Natural killer cell (primary cell): ENCODE data around the gene PCGF3. TPM values are rescaled to one million over a fixed set of nuclear protein-coding genes. Genes with fewer than 3 reads are reported as not detected.

Experiments
- ATAC-seq, 3 donors: fragments of 150-1000 bp in 2 of 3; fragments of 200-7000 bp in 1 of 3; cut with Tn5 transposase; 1 replicate in 1 of 3; 2 replicates in 2 of 3; pipeline ENCODE4 v1.10.0; 2021; ENCODE audit warnings: mild to moderate bottlenecking in 2 of 3, moderate library complexity in 2 of 3
- DNase-seq, 2 donors: peaks; one replicate each; pipeline versions ENCODE4 v3.0.0 to v3.0.0-alpha.2; 2013 to 2021; ENCODE audit warnings: mixed read lengths in 1 of 2
- H3K27ac ChIP-seq: one replicate; pipeline ENCODE4 v1.5.1; 2013; ENCODE audit warnings: mild to moderate bottlenecking, low read length
- H3K27me3 ChIP-seq: one replicate; pipeline ENCODE4 v1.6.1; 2013; ENCODE audit warnings: low read length; ENCODE audit not compliant: control insufficient read depth, insufficient read depth
- H3K36me3 ChIP-seq: one replicate; pipeline ENCODE4 v1.6.1; 2013; ENCODE audit warnings: low read length; ENCODE audit not compliant: control insufficient read depth, insufficient read depth
- H3K4me1 ChIP-seq: one replicate; pipeline ENCODE4 v1.6.1; 2013; ENCODE audit warnings: low read length; ENCODE audit not compliant: control insufficient read depth, insufficient read depth
- H3K4me3 ChIP-seq: one replicate; pipeline ENCODE4 v1.5.1; 2013; ENCODE audit warnings: low read length
- H3K9me3 ChIP-seq: one replicate; pipeline ENCODE4 v1.6.1; 2013; ENCODE audit warnings: low read length; ENCODE audit not compliant: control insufficient read depth, insufficient read depth
- H3K27ac Mint-ChIP-seq, 2 donors: one replicate each; pipeline ENCODE4 v1.8.0; 2022; ENCODE audit warnings: mild to moderate bottlenecking in 2 of 2, mixed read lengths in 2 of 2, moderate library complexity in 1 of 2
- H3K27me3 Mint-ChIP-seq, 2 donors: one replicate each; pipeline ENCODE4 v1.8.0; 2022; ENCODE audit warnings: low read depth in 2 of 2, mixed read lengths in 2 of 2
- H3K36me3 Mint-ChIP-seq: one replicate; pipeline ENCODE4 v1.8.0; 2022; ENCODE audit warnings: mixed read lengths
- H3K4me1 Mint-ChIP-seq, 2 donors: one replicate each; pipeline ENCODE4 v1.8.0; 2022; ENCODE audit warnings: mixed read lengths in 2 of 2
- H3K4me3 Mint-ChIP-seq: one replicate; pipeline ENCODE4 v1.8.0; 2022; ENCODE audit warnings: mild to moderate bottlenecking, moderate library complexity, mixed read lengths
- H3K9me3 Mint-ChIP-seq, 2 donors: one replicate each; pipeline ENCODE4 v1.8.0; 2022; ENCODE audit warnings: mixed read lengths in 2 of 2
- CTCF ChIP-seq: fragments of 200-600 bp; IDR thresholded peaks from one replicate; pipeline ENCODE4 v1.8.0; 2022; ENCODE audit warnings: antibody characterized with exemption
- WGBS: methylation state at CpG from one replicate; pipeline ENCODE4 v1.1.7; 2013; ENCODE audit warnings: missing lambda C conversion rate; ENCODE audit not compliant: insufficient coverage; 5-methylcytosine and 5-hydroxymethylcytosine counted together
- intact Hi-C: fragments of 100-400 bp; cut with micrococcal nuclease; formaldehyde crosslinking; loops from one replicate; pipeline ENCODE4 v1.14.2; 2022
- total RNA-seq, 4 donors: library from RNA; stranded (reverse); fragments of 120-200 nt in 1 of 4; gene quantifications; one replicate each; pipeline versions ENCODE4 v1.2.3 to v1.2.4, GENCODE V29; 2013 to 2022

PCGF3 gene
- total RNA-seq, 3 donors from 2014 or later (not counting 1 experiment from before 2014, with no cell fraction given), result 71.2 to 101 (median 97.2) TPM

- Histone ChIP-seq H3K27me3 (no peaks in the 10 kb centered on the region), H3K36me3 (no peaks in the 10 kb centered on the region), H3K4me3 (no peak overlapping the region), H3K9me3 (no peaks in the 10 kb centered on the region), H3K4me1 (peaks cover 24% of the 10 kb centered on the region), H3K27ac (no peak overlapping the region)
- intact Hi-C loops, result no loop called here
- peak overlapping the region; percentile 83 for H3K4me3 Mint-ChIP-seq
- H3K27me3 Mint-ChIP-seq, result no peaks in the 10 kb centered on the region
- WGBS, result 90% methylated on average over 12 of the region's 12 CpGs
- no peak for TF ChIP-seq CTCF
- H3K27ac Mint-ChIP-seq, result peak overlapping the region in 1 of 2 donors; percentile 89
- peaks cover 5 to 20% of the 10 kb centered on the region in 2 donors for H3K4me1 Mint-ChIP-seq
- DNase-seq, result no peak
- no peaks in the 10 kb centered on the region for H3K36me3 Mint-ChIP-seq
- peaks cover 0 to 2% of the 10 kb centered on the region in 2 donors for H3K9me3 Mint-ChIP-seq
- no peak for ATAC-seq
These were observed 40.3 kb upstream of the PCGF3 start for GRCh38 chr4:665381-665750.

- H3K9me3 Mint-ChIP-seq, result peaks cover 0 to under 1% of the 10 kb centered on the region in 2 donors
- H3K27ac ChIP-seq, result no peak overlapping the region
- no peak overlapping the region for H3K4me3 Mint-ChIP-seq
- no peaks in the 10 kb centered on the region for H3K9me3 ChIP-seq
- H3K4me3 ChIP-seq, result no peak overlapping the region
- no peak for DNase-seq
- ATAC-seq, result no peak
- peak overlapping the region in 1 of 2 donors; percentile 89 for H3K27ac Mint-ChIP-seq
- TF ChIP-seq CTCF, result no peak
- peaks cover 1% of the 10 kb centered on the region for H3K36me3 ChIP-seq
- peaks cover 5 to 20% of the 10 kb centered on the region in 2 donors for H3K4me1 Mint-ChIP-seq
- intact Hi-C loops, result no loop called here
- H3K36me3 Mint-ChIP-seq, result no peaks in the 10 kb centered on the region
- no peaks in the 10 kb centered on the region for H3K27me3 ChIP-seq
- H3K4me1 ChIP-seq, result peaks cover 24% of the 10 kb centered on the region
- WGBS, result 91% methylated on average over 22 of the region's 22 CpGs
- no peaks in the 10 kb centered on the region for H3K27me3 Mint-ChIP-seq
These were observed 39.7 kb upstream of the PCGF3 start for GRCh38 chr4:665751-666435.

- no peaks in the 10 kb centered on the region for H3K9me3 Mint-ChIP-seq
These were observed 39.2 kb upstream of the PCGF3 start for GRCh38 chr4:666436-666810.

More at GRCh38 chr4:666436-666810, 39.2 kb upstream of the PCGF3 start:
- intact Hi-C loops, result no loop called here
- H3K36me3 ChIP-seq, result peaks cover 5% of the 10 kb centered on the region
- TF ChIP-seq CTCF, result no peak
- Mint-ChIP-seq H3K27ac (no peak overlapping the region), H3K4me3 (no peak overlapping the region), H3K4me1 (peaks cover 5 to 20% of the 10 kb centered on the region in 2 donors), H3K27me3 (no peaks in the 10 kb centered on the region), H3K36me3 (no peaks in the 10 kb centered on the region)
- H3K4me3 ChIP-seq, result no peak overlapping the region
- H3K27me3 ChIP-seq, result no peaks in the 10 kb centered on the region
- no peaks in the 10 kb centered on the region for H3K9me3 ChIP-seq
- H3K27ac ChIP-seq, result no peak overlapping the region
- H3K4me1 ChIP-seq, result peaks cover 24% of the 10 kb centered on the region
- DNase-seq, result no peak
- no peak for ATAC-seq
- 96% methylated on average over 22 of the region's 22 CpGs for WGBS
